Omental fat pad (tissue), 4 donors: ENCODE measurements around the gene TSPAN17. TPM values are rescaled to one million over a fixed set of nuclear protein-coding genes. Genes with fewer than 3 reads are reported as not detected.

Experiments used
- ATAC-seq: fragments of 150-250 bp; one replicate; pipeline ENCODE4 v1.9.1; 2016; ENCODE audit warnings: mild to moderate bottlenecking, moderate library complexity; ENCODE audit not compliant: low FRiP score
- DNase-seq: peaks from one replicate; pipeline ENCODE4 v3.0.0-alpha.2; 2019; ENCODE audit warnings: low spot score
- total RNA-seq, 4 donors: library from RNA; depleted of rRNA; stranded (reverse); fragments of >200 nt; gene quantifications; one replicate each; pipeline ENCODE4 v1.1.0, GENCODE V29; 2016
- TF ChIP-seq, protein P1 (sequence below), 3 donors: fragments of 450-650 bp; IDR thresholded peaks; one replicate each; pipeline ENCODE4 v1.5.1; 2016 to 2017; ENCODE audit warnings: antibody characterized with exemption in 3 of 3, mild to moderate bottlenecking in 3 of 3, moderate library complexity in 2 of 3

Gene TSPAN17
- total RNA-seq, 4 donors from 2014 or later, result 8.9 to 16.9 (median 15.1) TPM

DNA sequence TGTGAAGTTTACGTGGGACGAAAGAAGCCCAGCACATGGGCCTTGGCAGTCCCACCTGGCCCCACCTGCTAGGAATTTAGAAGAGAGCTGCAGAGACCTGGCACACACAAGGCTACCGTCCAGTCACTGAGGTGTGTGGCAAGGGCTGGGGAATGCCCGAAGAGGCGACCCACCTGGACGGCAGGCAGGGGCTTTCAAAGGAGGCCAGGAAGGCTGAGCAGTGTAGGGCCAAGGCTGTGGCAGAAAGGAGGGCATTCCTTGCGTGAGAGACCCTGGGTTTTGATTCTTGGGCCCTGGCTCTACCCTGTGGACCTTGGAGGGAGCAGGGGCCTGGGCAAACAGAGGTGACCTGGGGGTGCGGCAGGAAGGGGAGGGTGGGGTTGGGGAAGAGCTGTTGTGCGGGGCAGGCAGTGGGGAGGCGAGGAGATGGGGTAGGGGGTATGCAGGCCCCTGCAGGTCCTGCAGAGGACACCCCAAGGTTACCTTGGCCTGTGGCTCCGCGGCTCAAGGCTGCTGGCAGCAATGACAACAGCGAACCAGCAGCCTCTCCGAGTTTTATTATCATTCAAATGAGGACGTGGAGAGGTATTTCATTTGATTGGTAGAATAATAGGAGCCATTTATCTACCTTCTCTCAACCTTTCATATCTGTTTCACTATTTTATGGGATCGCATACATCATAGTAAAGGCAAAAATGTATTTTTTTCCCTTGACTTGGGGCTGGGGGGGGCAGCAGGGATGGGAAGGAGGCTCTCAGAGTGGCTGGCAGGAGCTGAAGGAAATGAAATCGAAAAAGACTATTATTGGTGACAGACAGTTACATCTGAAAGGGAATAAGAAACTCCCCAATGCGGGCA is 24.8 kb downstream of the TSPAN17 start:
- no peak for ATAC-seq
- DNase-seq, result no peak
- TF ChIP-seq, protein P1, sequence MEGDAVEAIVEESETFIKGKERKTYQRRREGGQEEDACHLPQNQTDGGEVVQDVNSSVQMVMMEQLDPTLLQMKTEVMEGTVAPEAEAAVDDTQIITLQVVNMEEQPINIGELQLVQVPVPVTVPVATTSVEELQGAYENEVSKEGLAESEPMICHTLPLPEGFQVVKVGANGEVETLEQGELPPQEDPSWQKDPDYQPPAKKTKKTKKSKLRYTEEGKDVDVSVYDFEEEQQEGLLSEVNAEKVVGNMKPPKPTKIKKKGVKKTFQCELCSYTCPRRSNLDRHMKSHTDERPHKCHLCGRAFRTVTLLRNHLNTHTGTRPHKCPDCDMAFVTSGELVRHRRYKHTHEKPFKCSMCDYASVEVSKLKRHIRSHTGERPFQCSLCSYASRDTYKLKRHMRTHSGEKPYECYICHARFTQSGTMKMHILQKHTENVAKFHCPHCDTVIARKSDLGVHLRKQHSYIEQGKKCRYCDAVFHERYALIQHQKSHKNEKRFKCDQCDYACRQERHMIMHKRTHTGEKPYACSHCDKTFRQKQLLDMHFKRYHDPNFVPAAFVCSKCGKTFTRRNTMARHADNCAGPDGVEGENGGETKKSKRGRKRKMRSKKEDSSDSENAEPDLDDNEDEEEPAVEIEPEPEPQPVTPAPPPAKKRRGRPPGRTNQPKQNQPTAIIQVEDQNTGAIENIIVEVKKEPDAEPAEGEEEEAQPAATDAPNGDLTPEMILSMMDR (IDR thresholded peaks at IDR 0.05), result no peak

DNA sequence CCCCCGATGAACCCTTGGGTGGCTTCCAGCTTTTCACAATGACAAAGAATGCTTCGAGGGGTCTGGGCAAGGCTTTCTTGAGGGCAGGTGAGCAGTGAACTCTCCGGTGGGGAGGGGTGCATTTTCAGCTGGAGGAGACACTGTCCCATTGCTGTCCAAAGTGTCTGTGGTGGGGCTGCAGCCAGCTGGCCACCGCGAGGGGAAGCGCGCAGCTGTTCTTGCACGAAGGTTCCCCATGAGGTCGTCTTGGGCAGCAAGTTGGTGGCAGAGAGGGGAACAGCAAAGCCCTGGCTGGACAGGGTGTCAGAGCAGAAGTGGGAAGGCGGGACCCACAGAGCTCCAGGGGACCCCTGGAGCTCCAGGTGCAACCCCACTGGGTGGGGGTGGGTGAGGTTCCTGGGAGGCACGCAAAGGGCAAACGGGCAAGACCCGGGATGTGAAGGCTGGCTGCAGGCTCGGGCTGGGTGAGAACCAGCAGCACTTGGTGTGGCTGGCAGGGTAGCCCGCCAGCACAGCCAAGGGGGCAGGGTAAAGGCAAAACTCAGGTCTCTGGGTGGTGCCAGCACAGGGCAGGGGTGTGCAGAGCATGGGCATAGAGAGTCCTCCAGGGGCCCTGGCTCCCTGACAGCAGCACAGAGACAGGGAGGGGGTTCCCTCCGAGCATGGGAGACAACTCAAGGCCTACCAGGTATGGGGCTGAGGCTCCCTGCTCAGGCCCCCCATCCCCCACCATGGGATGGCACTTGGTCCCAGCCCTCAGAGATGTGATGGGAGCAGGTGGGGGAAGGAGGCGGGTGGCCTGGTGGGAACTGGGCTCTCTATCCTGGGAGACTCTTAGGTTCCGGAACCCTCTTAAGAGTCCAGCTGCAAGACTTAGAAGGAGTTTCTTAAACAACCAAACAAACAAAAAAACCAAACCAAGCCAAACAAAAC is 26.6 kb downstream of the TSPAN17 start:
- ATAC-seq (no peak), DNase-seq (no peak)
- TF ChIP-seq, protein P1 (IDR thresholded peaks at IDR 0.05), result no peak

DNA sequence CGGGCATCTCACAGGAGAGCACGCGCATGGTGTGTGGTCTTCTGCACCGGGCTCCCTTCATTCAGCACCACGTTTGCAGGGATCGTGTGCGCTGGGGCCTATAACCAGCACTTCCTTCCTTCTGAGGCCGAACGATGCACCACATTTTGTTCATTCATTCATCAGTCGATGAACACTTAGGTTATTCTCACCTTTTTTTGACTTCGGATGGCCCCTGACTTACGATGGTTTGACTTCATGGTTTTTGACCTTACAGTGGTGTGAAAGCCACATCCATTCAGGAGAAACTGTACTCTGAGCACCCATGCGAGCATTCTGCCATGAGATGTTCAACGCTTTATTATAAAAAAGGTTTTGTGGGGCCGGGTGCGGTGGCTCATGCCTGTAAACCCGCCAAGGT is 27.5 kb downstream of the TSPAN17 start:
- TF ChIP-seq, protein P1 (IDR thresholded peaks at IDR 0.05), result no peak
- ATAC-seq (no peak), DNase-seq (no peak)

DNA sequence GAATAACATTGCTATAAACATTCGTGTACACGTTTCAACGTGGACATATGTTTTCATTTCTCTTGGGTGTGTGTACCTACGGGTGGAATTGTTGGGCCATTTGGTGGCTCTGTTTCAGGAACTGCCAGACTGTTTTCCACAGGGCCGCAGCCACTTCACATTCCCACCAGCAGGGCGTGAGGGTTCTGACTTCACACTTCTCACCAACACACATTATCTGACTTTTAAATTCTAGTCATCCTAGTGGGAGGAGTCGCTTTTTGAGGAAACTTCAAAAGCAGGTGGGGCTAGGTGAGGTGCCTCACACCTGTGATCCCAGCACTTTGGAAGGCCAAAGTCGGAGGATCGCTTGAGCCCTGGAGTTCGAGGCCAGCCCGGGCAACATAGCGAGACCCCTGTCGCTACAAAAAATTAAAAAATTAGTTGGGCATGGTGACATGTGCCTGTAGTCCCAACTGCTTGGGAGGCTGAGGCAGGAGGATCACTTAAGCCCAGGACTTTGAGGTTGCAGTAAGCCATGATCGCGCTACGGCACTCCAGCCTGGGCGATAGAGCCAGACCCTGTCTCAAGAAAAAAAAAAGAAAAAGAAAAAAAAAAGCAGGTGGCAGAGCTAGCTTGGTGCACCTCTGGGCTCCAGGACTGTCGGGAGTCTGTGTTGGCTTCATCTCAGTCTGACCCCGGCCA is 28.5 kb downstream of the TSPAN17 start:
- TF ChIP-seq, protein P1 (IDR thresholded peaks at IDR 0.05), result no peak
- ATAC-seq (no peak), DNase-seq (no peak)

DNA sequence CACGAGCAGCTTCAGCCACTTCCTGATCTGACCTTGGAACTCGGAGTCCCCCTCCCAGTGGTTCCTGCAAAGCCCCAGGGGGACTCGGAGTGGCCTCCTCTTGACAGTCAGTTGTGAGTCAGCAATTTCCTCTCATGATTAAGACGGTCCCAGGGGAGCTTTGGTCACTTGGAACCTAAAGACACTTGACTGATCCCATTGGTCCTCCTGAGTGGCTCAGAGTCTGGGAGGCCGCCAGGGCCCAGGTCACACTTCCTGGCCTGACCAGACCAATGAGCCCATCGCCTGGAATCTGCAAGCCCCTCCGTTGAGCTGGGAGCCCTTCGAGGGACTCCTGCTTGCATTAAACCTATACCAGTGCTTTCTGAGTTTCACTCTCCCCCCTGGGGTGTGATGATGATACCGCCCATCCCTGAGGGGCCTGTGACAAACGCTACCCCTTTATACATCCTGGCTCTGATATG is 29.1 kb downstream of the TSPAN17 start:
- ATAC-seq, result no peak
- TF ChIP-seq, protein P1 (IDR thresholded peaks at IDR 0.05), result no peak

DNA sequence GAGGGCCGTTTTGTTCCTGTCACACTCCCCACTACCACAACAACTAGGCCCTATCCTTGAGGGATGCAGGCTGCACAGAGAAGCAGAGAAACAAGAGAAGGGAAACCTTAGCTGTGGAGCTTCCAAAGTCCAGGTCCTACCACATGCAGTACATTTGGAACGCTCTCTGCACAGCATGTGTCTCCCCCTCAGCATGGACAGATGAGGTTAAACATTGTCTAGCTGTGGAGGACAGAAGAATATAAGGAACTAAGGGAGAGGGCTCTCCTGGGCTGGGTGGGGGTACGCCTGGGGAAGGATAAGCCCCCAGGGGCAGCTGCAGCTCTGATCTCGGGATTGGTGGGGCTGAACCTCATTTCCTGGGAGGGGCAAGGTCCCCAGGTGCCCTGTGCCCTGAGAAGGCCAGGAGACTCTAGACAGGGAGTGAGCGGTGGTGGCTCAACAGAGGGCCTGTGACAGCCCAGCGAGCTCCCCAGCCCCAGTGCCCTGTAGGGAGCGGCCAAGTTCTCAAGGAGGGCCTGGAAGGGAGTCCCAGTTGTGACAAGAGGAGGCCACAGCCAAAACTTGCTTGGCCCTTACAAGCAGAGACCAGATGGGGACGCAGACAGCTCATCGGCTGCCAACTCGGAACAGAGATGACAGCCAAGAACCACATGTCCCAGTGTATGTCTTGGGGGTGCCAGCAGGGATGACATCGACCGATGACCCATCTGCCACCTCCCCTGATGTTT is 30.1 kb downstream of the TSPAN17 start:
- DNase-seq (no peak), ATAC-seq (no peak)

More for the DNA sequence above, 29.1 kb downstream of the TSPAN17 start:
- no peak for DNase-seq

More for the DNA sequence above, 30.1 kb downstream of the TSPAN17 start:
- TF ChIP-seq, protein P1 (IDR thresholded peaks at IDR 0.05), result no peak
